SK-N-MC (cell line): ENCODE results near the gene GPR176.

Experiments
- EZH2 ChIP-seq: fragments of 200-600 bp; sonication (generic); IDR thresholded peaks from one replicate; pipeline ENCODE4 v1.6.1; 2017; ENCODE audit warnings: antibody characterized with exemption
- POLR2AphosphoS5 ChIP-seq: IDR thresholded peaks from 2 replicates; pipeline ENCODE4 v1.6.1; 2012; ENCODE audit warnings: mild to moderate bottlenecking, low read depth, low read length, borderline replicate concordance

GRCh38 chr15:39926526-39926925 lies 6.5 kb upstream of the GPR176 start:
- TF ChIP-seq POLR2AphosphoS5 (no peak), EZH2 (no peak)
